Panc1 (cell line): ENCODE results near the gene NRBP1.

Experiments used
- POLR2AphosphoS5 ChIP-seq: IDR thresholded peaks from 2 replicates; pipeline ENCODE4 v1.6.1; 2012; ENCODE audit warnings: mild to moderate bottlenecking, low read depth, low read length, moderate library complexity
- SIN3A ChIP-seq: IDR thresholded peaks from 2 replicates; pipeline ENCODE4 v1.6.1; 2012; ENCODE audit warnings: low read depth, mild to moderate bottlenecking, low read length, moderate library complexity, borderline replicate concordance; ENCODE audit not compliant: insufficient read depth
- TF ChIP-seq, protein P1 (sequence below): fragments of 450-650 bp; IDR thresholded peaks from 2 replicates; pipeline ENCODE4 v1.5.1; 2017; ENCODE audit warnings: mild to moderate bottlenecking

DNA sequence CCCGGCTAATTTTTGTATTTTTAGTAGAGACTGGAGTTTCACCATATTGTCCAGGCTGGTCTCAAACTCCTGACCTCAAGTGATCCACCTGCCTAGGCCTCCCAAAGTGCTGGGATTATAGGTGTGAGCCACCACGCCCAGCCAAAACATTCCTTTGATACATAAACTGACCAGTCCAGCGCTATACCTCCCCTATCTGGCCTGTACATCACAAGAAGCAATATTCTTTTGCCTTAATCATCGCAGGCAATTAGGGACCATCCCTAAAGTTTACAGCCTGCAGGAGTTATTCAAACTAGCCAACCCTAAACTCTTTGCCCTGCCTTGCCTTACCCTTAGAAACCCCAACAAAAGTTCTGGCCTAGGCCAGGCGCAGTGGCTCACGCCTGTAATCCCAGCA lies 12.3 kb upstream of the NRBP1 start:
- TF ChIP-seq, protein P1, sequence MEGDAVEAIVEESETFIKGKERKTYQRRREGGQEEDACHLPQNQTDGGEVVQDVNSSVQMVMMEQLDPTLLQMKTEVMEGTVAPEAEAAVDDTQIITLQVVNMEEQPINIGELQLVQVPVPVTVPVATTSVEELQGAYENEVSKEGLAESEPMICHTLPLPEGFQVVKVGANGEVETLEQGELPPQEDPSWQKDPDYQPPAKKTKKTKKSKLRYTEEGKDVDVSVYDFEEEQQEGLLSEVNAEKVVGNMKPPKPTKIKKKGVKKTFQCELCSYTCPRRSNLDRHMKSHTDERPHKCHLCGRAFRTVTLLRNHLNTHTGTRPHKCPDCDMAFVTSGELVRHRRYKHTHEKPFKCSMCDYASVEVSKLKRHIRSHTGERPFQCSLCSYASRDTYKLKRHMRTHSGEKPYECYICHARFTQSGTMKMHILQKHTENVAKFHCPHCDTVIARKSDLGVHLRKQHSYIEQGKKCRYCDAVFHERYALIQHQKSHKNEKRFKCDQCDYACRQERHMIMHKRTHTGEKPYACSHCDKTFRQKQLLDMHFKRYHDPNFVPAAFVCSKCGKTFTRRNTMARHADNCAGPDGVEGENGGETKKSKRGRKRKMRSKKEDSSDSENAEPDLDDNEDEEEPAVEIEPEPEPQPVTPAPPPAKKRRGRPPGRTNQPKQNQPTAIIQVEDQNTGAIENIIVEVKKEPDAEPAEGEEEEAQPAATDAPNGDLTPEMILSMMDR, result no peak
- TF ChIP-seq POLR2AphosphoS5, result no peak
- TF ChIP-seq SIN3A, result no peak
